HUDEP-2 (cell line): ENCODE data around the gene CAPZA1.

Experiments
- DNase-seq, 76 experiments: peaks; one replicate each; lab custom pipeline; 2025; ENCODE audit not compliant: unreplicated experiment in 76 of 76; lab: John Stamatoyannopoulos, UW

CAPZA1 gene

GRCh38 chr1:112711670-112712069 is 92.0 kb downstream of the CAPZA1 start:
- no peak for DNase-seq

DNA sequence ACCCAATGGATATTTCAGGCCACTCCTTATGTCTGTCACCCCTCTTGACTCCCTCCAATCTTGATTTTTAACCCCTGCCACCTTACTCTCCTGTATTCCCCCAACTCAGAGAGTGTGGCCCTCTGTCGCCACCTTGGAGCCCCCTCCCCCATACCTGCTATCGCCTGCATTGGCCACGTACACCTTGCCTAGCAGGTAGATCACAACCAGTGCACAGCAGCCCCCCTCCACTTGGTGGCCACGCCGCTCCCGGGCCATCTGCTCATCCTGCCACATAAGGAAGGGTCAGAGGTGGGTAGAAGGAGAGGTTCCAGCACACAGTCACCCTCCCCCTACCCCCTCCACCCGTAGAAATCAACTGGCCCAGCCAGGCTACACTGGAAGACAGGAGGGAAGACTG is 92.6 kb downstream of the CAPZA1 start:
- no peak for DNase-seq

- no peak for DNase-seq
Measured at GRCh38 chr1:112712701-112713128, 93.1 kb downstream of the CAPZA1 start.

DNA sequence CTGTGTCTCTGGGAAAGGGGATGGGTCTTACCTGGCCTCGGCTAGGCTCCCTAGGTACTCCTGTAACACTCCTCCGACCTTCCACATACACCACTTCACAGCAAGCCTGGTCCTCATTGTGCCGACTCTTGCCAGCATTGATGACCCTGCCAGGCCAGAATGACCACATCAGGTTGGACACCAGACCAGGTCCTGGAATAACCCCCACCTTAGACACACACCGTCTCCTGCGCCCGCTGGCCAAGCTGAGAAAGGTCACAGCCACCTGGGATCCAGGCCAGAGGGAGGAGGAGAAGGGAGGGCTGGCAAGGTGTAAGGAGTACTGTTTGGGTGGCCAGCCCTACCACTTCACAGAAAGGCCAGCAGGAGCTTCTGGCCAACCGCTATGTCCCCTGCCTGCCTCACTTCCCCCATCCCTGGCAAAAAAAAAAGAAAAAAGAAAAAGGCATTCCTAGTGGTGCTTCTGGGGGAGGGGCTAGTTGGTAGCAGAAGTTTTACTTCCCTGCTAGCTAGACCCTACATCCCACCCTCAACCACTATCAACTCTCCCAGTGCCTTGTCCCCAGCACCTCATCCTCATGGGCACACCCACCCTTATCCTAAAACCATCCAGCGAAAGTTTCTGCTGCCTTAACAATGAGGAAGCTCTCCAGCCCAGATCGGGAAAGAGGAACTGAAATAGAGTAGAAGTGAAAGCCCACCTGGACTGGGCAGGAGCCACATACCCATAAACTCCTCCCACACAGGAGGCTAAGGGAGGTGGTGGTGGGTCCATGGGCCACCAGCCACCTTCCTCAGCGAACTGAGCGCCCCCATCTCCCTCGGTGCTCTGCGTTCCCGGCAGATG is 94.1 kb downstream of the CAPZA1 start:
- no peak for DNase-seq

DNA sequence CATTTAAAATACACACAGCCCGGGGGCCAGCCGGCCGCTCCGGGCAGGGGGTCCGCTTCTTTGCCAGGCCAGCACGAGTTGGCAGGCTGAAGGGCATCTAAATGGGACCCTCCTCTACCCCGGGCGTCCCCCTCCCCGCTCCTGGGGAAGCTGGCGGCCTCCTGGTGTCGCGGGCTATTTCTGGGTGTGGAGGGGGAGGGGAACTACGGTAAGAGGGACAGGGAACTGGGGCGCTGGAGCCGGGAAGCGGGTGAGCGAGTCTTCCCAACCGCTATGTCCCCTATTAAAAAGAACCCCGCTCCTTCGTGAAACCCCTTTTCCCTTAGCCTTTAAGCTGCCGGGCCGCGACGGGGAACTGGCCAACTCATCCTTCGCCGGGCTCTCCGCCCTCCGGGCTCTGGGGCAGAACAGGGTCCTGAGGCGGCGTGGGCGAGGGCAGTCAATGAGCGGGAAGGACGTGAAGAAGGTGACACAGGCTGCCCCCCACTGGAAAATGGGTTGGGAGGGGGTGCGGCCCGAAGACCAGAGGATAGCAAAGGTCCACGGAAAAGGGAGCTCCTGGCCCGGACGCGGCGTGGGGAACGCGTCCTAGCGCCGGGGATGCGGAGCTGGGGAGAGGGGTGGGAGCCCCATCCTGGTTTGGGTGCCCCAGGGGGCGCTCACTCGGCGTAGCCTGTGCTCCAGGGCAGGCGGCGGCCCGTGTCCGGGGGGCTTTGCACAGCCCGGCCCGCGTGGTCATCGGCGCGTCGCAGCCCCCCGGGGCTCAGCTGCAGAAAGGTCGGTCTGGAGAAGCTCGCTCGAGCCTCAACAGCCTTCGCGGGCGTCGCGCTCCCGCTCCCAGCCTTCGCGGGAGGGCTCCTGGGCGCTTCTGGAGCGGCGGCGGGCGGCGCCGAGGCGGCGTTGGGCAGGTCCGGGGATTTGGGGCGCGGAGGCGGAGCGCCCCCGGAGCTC is 95.0 kb downstream of the CAPZA1 start:
- DNase-seq, result no peak

DNA sequence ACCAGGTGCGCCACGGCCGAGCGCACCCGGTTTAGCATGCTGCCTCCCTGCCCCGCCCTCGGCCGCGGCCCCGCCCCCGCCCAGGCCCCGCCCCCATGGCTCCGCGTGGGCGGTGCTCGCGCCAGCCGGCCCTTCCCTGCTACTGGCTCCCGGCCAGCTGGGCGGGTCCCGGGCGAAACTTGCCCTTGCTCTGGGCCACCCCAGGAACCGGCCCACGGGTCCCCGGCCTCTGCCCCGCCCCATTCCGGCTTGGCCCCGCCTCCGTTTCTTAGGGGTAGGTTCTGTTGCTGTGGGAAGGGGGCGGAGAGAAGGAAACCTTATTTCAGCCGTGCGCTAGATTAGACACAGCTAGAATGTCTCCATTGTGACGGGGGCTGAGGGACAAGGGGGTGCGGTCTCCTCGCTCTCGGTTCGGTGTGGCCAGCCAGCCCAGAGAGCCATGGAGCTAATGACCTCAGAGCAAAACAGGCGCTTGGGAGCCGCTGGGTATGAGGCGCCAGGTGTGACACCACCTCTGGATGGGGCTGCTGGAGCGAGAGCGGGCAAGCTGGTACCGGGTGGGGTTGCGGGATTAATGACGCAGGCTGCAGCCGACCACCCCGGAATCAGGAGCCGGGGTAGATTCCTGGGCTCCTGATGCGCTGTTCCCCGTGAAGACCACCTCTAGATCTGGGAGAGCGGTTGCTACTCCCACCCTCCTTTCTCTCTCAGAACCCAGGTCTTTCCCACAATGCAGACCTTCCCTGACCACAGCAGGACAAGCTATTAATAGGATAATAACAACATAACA is 95.8 kb downstream of the CAPZA1 start, which contains the start of gene PPM1J:
Gene PPM1J, minus strand, starts transcription at position 69 of the 790 bp plus-strand sequence. Its CDS starts 31 bp downstream, at position 38.
- DNase-seq, result peak; percentile 13 to 99 (median 97)

DNA sequence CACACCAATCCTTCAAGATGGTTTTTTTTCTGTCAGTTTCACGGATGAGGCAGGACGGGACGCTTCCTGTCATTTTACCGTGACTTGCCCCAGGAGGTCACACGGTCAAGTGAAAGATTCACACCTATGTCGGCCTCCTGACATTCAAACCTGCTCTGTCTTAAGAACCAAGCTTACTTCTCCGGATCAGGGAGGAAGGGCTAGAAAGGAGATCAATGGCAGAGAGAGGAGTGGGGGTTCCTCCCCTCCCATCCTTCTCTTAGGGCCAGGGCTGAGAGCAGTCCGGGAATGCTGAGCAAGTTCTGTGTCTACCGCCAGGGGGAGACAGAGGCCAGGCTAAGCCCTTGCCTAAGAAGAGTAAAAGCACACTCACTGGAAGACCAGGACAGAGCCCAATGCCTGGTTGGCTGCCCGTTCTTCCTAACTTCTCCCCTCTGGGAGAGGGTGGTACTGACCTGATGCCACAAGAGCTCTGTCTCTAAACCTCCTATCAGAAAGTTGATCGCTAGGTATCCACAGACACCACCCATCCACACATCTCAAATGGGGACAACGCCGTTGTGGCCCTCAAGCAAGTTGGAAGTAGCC is 96.6 kb downstream of the CAPZA1 start:
- peak in 71 of 76 experiments; percentile 4 to 84 (median 64) for DNase-seq

DNA sequence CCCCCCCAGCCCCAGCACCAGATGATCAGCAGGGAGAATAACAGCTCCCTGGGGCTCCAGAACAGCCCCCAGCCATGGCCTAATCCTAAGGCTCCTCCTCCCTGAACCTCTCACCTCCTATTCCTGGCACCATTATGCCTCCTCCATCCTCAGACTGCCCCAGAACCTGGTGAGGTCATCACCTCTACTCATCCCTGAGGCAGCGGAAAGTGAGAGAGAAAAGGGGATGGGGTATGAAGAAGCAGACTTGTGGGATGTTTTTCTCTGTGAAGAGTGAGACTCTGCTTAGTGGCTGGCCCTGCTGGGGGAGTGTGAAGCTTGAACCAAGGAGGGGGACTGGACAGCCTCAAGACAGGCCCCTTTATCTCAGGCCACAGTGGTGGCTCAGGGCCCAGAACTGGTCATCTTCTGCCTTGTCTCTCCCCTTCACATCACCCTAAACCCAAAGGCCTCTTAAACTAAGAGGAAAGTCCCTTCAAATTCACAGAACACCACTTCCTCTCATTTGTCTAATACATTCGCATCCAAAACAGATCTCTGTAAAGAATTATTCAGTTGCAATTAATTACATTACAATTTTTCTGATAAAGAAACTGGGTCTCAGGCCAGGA is 97.7 kb downstream of the CAPZA1 start:
- no peak for DNase-seq

DNA sequence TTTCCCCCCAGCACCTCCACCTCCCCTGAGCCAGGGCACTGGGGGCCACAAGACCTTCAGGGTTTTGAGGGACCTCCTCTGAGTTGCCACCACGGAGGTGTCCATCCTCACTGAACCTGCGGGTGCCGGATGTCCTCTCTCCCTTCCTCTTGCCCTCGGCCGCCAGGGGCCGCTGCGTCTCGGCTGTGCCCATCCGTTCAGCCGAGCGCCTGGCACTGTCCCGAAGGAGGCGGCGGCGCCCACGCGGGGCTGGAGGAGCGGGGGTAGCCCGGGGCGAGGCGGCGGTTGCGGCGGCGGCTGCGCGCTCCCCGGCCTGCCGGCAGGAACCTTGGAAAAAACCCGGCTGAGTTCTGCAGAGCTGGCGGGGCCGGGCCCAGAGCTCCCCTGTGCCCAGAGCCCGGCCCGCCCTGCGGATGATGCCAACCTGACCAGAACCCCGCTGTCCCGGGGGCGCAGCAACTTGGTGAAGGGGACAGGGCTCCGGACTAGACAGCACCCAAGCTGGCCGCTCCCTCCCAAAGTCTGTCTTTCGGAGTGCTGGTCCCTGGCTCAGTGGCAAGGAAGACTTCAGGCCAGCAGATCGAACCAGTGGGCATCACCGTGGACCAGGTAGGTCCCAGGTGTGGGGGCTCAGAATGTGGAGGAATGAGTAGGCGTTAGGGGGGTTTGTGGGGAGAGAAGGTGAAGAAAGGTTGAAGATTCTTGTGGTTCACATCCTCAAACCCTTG is 99.2 kb downstream of the CAPZA1 start:
- peak in 65 of 76 experiments; percentile 11 to 81 (median 56) for DNase-seq

- no peak for DNase-seq
Measured at GRCh38 chr1:112719706-112720105, 100.1 kb downstream of the CAPZA1 start.

DNA sequence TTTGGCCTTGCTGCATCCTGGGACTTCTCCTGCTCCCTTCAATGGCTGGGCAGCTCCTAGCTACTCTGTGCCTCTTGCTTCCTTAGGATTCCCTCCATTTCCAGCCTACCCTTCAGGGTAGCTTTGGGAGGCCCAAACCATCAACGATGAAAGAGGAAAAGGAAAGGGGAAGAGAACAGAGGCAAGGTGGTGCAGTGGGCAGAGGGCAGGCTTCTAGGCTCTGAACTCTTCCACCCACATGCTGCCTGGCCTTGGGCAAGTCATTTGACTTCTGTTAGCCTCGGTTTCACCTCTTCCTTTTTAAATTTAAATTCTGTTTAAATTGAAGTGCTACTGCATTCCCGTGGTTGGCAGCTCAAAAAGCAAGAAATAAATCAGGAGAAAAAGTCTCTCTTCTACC is 101.2 kb downstream of the CAPZA1 start:
- no peak for DNase-seq
